ENCODE data around the gene SEMA3D.

DNA sequence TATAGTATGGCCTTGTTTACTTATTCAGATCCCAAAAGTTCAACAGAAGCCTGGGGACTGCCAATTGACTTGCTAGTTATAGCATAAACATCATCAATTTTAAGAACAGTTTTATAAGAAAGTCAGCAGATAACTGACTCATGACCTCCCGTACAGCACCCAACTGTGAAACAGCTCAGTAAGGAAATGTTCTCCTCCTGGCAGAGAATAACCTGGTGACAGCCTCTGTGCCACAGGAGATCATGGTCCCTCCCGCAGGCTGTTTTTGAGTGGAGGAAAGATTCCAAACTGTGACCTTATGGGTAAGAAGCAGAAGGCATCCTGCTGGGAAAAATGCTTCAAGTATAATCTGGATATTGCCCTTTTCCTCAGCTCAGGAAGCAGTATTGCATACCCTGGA is 182.5 kb downstream of the SEMA3D start:
- TF ChIP-seq EP300 (IDR thresholded peaks at IDR 0.05) (no peak), POLR2A (IDR thresholded peaks at IDR 0.05) (no peak)
- TF ChIP-seq, protein P1, sequence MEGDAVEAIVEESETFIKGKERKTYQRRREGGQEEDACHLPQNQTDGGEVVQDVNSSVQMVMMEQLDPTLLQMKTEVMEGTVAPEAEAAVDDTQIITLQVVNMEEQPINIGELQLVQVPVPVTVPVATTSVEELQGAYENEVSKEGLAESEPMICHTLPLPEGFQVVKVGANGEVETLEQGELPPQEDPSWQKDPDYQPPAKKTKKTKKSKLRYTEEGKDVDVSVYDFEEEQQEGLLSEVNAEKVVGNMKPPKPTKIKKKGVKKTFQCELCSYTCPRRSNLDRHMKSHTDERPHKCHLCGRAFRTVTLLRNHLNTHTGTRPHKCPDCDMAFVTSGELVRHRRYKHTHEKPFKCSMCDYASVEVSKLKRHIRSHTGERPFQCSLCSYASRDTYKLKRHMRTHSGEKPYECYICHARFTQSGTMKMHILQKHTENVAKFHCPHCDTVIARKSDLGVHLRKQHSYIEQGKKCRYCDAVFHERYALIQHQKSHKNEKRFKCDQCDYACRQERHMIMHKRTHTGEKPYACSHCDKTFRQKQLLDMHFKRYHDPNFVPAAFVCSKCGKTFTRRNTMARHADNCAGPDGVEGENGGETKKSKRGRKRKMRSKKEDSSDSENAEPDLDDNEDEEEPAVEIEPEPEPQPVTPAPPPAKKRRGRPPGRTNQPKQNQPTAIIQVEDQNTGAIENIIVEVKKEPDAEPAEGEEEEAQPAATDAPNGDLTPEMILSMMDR (IDR thresholded peaks at IDR 0.05), result no peak
